GM20431 (cell line): Measurements from ENCODE around the gene CCDC57.
"Not testable (repeated sequence)": the region's sequence is repeated elsewhere in the genome, so short reads cannot be mapped to it uniquely, and the experiment has no call there.

Source experiments
- in situ Hi-C: fragments of 300-500 bp; cut with MseI, MboI; formaldehyde crosslinking; loops from one replicate; pipeline ENCODE4 v1.15.0; 2020; ENCODE audit warnings: low sequenced_read_pairs; ENCODE audit not compliant: unreplicated experiment

The CCDC57 gene

DNA sequence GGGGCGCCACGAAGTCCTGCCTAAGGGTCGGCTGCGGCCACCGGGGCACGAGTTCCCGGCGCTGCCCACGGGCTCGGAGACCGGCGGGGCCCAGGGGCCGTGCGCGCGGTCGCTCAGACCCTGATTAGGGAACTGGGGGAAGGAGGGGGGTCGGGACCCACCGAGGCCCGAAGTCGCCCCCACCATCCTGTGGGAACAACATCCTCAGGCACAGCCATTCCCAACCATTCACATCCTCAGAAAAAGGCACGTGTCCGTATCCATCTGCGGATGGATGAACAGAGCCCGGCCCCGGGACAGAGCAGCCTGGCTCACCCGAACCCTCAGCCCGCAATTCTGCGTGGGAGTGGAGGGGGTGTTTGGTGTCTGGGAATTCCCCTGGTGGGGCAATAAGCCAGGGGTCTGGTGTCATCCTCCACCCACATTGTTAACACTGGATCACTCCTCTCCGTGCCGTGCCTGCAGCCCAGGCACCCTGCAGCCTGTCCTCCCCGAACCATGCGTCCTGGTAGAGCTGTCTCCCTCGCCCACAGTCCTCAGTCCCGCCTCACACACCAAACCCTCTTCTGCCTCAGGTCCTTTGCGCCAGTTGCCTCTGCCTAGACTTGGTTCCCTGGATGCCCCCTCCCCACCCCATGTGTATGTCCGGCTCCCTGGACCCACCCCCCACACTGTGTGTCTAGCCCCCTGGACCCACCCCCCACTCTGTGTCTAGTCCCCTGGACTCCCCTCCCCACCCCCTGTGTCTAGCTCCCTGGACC is 789 bp upstream of the CCDC57 start:
- in situ Hi-C loops: no loop called here

DNA sequence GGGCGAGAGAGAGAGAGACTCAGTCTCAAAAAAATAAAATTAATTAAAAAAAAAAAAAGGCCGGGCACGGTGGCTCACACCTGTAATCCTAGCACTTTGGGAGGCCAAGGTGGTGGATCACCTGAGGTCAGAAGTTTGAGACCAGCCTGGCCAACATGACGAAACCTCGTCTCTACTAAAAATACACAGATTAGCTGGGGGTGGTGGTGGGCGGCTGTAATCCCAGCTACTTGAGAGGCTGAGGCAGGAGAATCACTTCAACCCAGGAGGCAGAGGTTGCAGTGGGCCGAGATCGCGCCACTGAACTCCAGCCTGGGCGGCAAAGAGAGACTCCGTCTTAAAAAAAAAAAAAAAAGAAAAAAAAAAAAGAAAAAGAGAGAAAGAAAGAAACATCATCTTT is 2.0 kb downstream of the CCDC57 start:
- in situ Hi-C loops: not testable (repeated sequence)

DNA sequence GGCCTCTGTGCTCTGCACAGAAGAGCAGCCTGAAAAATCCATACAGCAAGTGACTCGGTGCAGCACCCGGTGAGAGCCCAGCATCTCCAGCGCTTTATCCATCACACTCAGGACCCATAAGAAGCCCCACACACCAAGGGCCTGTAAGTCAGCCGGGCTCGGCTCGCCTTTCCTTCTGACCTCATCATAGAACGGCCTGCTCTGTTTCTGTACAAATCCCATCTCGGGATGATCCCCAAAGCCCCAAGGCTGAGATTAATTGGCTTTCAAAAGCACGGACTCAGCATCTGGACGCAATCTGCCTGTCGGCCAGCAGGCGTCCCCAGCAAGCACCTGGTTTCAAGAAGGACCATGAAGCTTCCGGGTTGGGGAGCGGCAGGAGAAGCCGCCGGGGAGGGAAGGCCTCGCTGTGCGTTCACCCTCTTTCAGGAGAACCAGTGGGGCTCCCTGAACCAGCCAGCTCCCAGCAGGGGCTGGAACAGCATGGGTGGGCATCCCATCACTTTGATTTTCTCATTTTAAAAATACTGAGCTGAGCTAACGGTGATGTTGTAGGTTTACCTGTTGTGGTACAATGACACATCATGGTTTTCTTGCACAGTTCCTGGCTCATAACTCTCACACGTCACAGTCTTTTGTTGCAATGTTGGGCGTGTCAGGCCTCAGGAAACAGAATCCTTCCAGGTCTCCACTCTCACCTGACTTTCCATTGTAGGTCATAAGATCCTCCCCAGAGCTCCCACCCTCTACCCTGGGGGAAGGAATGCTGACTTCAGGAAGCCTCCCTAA is 6.7 kb downstream of the CCDC57 start:
- in situ Hi-C loops: no loop called here

DNA sequence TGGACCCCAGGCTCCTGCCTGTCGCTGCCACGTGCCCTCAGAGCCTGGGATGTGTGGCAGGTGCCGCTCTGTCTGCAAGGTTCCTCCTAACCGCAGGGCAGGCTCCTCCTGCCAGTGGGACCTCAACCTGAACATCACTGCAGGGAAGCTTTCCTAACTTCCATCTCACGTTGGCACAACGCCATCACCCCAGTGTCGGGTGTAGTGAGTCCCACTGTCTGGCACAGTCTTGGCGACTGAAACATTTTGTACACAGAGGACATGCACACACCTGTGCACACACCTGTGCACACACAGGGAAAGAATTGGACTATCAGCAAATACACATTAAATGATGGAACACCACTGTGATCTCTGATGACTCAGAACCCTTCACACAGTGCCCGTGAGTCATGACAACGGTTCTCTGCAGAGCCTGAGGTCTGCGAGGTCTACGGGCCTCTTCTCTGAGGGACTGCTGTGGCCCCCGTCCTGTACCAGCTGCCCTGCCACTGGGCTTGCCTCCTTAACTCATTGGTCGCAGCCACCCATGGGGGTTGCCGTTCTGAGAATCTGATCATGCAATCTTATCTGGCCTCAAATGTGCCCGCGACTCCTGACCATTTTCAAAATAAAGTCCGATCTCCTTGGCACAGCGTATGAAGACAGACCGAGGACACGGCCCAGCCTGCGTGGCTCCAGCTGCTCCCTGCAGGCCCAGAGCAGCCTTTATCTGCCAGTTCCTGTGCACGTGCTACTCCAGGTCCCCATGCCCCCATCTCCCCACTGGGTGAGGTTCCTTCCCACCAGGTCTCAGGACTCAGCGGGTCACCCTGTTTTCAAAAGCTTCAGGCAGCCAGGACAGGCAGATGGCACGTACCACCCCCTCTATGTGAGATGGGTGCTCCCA is 7.6 kb downstream of the CCDC57 start:
- in situ Hi-C loops: no loop called here

DNA sequence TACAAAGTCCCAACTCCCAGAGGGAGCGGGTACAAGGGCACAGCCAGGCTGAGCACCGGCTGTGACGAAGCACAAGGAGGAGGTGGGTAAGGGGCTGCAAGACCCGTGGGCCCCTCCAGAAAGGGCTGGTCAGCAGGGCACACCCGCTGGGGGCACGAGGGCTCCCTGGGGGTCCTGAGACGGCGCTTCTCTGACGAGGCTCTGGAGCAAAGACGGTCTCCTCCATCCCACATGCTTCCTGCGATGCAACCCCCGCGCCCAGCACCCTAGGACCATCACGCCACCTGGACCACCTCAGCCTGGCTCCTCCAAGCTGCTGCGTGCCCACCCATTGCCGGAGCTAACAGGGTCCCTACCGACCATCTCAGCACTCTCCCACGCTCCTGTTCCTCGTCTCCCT is 8.7 kb downstream of the CCDC57 start:
- in situ Hi-C loops: no loop called here

DNA sequence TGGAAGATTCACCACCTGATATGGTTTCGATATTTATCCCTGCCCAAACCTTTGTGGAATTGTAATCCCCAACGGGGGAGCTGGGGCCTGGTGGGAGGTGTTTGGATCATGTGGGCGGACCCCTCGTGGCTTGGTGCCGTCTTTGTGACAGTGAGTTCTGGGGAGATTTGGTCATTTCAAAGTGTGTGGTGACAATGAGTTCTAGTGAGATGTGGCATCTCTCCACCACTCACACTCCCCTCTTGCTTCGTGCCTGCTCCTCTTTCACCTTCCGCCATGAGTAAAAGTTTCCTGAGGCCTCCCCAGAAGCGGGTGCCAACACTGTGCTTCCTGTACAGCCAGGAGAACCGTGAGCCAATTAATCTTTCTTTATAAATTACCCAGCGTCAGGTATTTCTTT is 9.7 kb downstream of the CCDC57 start:
- in situ Hi-C loops: no loop called here

DNA sequence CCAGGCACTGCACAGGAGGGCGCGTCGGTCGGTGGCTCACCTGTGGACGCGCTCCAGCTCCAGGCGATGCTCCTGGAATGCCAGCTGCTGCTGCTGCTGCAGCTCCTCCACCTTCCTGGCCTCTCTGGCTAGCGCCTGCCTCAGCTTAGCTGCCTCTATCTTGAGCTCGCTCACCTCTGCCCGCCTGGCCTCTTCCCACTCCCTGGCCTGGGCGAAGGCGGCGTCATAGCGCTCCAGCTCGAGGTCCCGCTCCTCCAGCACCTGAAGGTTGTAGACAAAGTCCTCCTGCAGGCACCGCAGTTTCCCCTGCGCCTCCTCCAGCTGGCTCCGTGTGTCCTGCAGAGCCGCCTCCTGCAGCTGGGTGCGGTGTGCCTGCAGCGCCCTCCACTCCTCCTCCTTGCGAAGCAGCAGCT is 11.1 kb downstream of the CCDC57 start:
- in situ Hi-C loops: no loop called here

DNA sequence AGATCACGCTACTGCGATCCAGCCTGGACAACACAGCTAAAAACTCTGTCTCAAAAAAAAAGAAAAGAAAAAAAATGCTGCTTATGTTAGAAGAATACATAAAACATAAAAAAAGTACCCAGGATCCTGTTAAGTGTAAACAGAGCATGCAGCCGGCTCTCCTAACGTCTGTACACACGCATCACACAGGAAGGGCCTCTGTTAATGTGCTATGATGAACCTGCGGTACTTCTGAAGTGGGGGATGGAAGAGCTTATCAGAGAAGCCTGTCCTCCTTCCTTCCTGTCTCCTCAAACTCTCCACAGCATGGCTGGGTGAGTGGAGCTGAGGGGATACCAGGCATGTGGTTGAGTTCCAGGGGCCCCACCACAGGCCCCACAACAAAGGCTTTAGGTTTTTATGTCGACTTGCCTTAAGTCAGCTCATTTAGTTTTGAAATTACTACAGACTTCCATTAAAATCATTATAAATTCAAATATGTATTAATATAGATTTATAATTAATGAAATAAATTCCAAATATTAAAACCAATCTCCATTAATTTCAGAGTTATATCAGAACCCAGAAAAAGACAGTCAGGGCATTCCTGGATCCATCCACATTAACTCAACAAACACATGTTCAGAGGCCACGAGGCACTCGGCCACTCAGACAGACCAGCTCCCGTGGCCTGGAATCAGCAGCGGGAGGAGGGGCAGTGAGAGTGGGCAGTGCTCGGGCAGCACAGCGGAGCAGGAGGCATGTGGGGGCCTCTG is 11.7 kb downstream of the CCDC57 start:
- in situ Hi-C loops: no loop called here

DNA sequence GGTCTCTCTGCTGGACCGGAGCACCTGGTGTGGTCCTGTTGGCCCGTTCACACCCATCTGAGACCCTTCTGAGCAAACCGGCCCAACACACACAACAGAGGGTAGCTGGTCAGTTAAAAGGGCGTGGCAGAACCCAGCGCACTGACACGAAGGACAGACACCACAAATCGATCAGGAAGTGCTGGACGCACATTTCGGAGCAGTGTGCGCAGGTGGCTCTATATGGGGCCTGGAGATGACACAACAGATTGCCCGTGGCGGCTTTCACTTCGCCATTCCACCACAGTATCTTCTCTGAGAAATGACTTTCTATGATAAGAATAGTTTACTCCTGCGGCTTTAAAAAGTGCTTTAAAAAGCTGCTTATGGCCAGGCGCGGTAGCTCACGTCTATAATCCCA is 12.5 kb downstream of the CCDC57 start:
- in situ Hi-C loops: no loop called here

DNA sequence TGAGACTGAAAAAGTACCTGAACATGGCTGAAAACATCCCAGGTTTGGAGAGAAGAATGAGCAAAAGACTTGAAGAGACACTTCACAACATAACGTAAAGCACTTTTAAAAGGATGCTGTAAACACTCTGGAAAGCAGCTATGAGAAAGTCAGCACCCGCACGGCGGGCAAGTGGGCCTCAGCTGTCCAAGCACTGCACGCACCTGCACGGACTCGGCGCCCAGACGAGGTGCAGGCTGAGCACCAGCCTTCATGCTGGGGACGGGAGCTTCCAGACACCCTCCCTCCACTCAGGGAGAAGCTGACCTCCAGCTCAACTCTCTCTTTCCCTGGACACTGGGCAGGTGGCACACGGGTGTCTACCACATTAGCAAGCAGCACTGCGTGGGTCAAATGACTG is 13.1 kb downstream of the CCDC57 start:
- in situ Hi-C loops: no loop called here

DNA sequence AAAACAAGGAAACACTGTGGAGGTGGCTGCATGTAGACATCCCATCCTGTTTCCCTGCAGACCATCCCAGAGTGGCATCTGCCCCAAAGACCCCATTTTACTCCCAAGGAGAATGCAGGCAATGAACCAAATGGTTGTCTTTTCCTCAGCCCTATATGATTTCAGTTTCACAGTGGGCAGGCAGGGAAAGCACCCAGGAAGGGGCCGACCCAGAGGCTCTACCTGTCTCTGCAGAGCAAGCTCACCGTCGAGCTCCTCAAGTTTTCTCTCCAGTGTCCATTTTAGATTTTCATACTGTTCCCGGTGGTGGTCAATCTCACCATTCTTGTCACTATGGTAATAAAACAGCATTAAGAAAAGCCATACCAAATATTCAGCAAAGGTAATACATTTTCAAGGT is 14.6 kb downstream of the CCDC57 start:
- in situ Hi-C loops: no loop called here

DNA sequence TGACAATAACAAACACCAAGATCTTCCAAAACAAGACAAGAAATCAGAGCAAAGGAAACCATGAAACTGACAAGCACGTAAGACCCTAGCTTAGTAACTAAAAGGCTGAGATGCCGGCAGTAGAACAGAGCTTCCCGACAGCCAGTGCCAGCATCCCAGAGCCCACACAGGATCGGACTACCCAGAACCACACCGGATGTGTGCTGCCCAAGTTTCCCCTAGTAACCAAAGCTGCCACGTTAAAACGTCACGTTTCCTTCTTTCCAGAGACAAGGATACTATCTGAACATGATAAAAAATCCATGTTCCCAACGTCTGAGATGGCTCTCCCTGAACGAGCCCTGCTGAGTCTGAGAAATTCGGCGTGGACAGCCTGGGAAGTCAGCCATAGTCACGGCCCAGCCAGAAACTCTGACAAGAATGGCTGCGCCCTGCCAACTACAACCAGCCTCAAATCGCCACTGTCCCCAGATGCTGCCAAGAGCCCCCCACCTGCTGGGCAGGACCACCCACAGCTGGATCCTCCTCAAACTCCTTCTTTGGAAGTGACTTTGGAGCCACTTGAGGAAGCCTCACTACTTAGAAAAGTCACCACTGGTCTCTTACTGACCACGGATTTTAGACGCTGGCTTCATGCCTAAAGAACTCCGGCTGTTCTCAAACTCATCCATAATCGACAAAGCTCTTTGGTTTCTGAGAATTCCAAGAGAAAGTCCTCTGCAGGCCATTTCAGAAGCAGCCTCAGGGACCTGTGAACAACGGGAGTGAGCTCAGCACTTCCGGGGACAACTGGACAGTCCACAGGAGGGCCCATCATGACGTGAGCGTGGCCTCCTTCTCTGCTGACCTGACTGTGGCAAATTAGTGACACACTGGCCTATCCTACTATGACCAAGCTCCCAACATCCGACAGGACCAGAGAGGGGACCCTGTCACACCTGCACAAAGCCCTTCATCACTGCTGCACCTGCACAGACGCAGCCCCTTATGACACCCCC is 16.7 kb downstream of the CCDC57 start:
- in situ Hi-C loops: no loop called here

DNA sequence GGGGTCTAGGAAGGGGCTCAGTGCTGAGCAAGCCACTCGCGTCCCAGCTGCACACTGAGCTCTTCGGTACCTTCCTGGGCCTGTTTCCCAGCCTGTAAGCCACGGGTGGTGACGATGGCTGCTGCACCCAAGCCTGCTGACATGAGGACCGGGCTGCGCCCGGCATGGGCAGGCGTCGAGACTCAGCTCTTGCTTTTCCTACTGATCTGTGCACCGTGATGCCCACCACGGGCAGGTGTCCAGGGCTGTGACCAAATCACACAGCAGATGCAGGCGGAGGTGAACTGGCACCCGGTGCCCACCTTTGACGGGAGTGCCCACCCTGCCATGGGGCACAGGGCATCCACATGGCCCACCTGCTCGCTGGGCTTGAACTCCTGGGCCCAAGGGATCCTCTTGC is 17.9 kb downstream of the CCDC57 start:
- in situ Hi-C loops: no loop called here

DNA sequence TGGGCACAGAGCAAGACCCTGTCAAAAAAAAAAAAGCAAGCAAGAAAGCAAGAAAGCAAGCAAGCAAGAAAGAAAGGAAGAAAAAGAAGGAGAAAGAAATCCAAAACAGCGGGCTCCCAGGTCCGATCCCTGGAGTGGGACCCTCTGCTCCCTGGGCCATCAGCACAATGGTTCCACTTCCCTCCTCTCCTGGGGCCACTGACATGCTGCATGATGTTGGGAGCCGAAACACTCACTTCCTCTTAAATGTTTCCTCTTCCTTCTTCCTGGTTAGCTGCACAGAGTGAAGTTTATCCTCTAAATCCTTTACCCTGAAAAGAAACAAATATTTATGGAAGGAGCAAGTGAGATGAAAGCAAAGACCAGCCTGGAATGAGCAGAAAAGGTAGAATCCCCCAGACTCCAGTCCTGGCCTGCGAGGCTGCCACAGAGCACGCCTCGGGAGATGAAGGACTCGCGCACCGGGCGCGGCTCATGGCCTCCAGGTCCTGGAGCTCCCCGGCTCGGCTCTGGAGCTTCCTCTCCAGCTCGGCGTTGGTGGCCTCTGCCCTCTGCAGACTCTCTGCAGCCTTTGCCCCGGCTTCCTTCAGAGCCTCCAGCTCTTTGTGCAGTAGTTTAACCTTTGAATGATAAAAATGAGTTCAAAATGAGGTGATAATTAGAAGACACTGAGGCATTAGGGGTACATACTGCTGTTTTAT is 19.0 kb downstream of the CCDC57 start:
- in situ Hi-C loops: no loop called here

DNA sequence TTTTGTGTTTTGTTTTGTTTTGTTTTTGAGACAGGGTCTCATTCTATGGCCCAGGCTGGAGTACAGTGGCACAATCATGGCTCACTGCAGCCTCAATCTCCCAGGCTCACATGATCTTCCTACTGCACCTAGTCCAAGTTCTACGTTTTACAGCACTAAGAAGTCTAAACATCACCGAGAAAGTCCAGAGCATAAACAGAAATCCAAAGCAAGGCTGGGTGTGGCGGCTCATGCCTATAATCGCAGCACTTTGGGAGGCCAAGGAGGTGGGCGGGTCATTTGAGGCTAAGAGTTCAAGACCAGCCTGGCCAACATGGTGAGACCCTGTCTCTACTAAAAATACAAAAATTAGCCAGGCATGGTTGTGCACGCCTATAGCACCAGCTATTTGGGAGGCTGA is 19.6 kb downstream of the CCDC57 start:
- in situ Hi-C loops: not testable (repeated sequence)

DNA sequence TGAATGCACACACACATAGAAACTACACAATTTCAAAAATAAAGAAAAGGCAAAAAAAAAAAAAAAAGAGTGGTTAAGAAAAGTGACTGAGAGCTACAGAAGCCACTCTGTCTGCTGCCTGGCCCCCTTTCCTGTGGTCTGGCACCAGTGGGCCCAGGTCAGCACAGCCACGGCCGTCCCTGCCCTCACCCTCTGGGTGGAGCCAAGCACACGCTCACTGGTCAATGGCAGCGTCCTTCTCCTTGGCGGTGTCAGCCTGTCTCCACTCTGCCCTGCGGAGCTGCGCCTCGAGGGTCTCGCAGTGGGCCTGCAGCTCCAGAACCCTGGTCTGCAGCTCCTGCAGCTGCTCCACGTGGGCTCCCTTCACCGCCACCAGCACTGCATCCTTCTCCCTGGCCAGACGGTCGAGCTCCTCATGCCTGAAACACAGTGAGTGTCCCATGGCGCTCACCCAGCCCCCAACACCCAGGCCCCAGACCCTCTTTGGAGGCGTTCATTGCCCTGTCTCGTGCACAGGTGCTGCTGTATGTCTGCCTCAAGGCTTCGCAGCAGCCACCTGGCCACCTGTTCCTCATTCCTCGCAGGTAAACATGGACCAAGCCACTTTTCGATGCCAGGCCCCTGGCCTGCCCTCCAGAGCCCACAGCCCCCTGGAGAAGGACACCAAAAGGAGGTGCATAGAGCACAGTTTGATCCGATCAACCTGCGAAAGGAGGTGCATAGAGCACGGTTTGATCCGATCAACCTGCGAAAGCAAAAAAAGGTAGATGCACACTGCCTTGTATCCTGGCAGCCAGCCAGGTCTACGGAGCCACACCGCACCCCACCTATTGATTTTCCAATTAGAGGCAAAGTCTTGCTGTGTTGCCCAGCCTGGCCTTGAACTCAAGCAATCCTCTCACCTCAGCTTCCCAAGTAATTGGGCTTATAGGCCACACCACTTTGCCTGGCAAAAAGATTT is 24.4 kb downstream of the CCDC57 start:
- in situ Hi-C loops: no loop called here

DNA sequence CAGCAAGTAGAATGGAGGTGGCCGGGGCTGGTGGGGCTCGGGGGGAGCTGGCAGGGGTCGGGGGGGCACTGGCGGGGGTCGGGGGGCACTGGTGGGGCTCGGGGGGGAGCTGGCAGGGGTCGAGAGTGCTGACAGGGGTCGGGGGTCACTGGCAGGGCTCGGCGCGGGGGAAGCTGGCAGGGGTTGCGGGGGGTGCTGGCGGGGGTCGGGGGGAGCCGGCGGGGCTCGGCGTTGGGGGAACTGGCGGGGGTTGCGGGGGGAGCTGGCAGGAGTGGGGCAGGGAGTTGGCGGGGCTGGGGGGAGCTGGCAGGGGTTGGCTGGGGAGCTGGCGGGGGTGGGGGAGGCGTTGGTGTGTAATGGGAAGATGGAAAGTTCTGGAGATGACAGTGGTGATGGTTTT is 25.1 kb downstream of the CCDC57 start:
- in situ Hi-C loops: no loop called here
